ENCODE measurements around the gene MAZ. TPM values are rescaled to one million over a fixed set of nuclear protein-coding genes. Genes with fewer than 3 reads are reported as not detected.

MAZ gene
- total and polyA plus RNA-seq, 2 of the 8 experiments (the other 6 are each of a cell fraction or from before 2014, with no cell fraction given), result 219 to 380 TPM

DNA sequence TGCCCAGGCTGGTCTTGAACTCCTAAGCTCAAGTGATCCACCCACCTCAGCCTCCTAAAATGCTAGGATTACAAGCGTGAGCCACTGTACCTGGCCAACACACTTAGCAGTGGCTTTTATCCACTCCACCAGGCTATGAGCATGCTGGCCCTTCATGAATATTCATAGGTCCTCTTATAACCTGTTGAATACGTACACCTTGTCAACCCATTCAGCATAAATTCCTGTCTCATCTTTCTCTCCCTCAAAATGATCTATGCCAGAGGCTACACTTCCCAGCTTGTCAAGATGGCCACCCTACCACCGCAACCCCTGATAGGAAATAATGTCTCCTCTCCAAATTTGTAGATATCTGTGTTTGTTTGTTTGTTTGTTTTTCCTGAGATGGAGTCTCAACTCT is 39.3 kb upstream of the MAZ start (continued):
- TF ChIP-seq, protein P1, sequence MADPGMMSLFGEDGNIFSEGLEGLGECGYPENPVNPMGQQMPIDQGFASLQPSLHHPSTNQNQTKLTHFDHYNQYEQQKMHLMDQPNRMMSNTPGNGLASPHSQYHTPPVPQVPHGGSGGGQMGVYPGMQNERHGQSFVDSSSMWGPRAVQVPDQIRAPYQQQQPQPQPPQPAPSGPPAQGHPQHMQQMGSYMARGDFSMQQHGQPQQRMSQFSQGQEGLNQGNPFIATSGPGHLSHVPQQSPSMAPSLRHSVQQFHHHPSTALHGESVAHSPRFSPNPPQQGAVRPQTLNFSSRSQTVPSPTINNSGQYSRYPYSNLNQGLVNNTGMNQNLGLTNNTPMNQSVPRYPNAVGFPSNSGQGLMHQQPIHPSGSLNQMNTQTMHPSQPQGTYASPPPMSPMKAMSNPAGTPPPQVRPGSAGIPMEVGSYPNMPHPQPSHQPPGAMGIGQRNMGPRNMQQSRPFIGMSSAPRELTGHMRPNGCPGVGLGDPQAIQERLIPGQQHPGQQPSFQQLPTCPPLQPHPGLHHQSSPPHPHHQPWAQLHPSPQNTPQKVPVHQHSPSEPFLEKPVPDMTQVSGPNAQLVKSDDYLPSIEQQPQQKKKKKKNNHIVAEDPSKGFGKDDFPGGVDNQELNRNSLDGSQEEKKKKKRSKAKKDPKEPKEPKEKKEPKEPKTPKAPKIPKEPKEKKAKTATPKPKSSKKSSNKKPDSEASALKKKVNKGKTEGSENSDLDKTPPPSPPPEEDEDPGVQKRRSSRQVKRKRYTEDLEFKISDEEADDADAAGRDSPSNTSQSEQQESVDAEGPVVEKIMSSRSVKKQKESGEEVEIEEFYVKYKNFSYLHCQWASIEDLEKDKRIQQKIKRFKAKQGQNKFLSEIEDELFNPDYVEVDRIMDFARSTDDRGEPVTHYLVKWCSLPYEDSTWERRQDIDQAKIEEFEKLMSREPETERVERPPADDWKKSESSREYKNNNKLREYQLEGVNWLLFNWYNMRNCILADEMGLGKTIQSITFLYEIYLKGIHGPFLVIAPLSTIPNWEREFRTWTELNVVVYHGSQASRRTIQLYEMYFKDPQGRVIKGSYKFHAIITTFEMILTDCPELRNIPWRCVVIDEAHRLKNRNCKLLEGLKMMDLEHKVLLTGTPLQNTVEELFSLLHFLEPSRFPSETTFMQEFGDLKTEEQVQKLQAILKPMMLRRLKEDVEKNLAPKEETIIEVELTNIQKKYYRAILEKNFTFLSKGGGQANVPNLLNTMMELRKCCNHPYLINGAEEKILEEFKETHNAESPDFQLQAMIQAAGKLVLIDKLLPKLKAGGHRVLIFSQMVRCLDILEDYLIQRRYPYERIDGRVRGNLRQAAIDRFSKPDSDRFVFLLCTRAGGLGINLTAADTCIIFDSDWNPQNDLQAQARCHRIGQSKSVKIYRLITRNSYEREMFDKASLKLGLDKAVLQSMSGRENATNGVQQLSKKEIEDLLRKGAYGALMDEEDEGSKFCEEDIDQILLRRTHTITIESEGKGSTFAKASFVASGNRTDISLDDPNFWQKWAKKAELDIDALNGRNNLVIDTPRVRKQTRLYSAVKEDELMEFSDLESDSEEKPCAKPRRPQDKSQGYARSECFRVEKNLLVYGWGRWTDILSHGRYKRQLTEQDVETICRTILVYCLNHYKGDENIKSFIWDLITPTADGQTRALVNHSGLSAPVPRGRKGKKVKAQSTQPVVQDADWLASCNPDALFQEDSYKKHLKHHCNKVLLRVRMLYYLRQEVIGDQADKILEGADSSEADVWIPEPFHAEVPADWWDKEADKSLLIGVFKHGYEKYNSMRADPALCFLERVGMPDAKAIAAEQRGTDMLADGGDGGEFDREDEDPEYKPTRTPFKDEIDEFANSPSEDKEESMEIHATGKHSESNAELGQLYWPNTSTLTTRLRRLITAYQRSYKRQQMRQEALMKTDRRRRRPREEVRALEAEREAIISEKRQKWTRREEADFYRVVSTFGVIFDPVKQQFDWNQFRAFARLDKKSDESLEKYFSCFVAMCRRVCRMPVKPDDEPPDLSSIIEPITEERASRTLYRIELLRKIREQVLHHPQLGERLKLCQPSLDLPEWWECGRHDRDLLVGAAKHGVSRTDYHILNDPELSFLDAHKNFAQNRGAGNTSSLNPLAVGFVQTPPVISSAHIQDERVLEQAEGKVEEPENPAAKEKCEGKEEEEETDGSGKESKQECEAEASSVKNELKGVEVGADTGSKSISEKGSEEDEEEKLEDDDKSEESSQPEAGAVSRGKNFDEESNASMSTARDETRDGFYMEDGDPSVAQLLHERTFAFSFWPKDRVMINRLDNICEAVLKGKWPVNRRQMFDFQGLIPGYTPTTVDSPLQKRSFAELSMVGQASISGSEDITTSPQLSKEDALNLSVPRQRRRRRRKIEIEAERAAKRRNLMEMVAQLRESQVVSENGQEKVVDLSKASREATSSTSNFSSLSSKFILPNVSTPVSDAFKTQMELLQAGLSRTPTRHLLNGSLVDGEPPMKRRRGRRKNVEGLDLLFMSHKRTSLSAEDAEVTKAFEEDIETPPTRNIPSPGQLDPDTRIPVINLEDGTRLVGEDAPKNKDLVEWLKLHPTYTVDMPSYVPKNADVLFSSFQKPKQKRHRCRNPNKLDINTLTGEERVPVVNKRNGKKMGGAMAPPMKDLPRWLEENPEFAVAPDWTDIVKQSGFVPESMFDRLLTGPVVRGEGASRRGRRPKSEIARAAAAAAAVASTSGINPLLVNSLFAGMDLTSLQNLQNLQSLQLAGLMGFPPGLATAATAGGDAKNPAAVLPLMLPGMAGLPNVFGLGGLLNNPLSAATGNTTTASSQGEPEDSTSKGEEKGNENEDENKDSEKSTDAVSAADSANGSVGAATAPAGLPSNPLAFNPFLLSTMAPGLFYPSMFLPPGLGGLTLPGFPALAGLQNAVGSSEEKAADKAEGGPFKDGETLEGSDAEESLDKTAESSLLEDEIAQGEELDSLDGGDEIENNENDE (IDR thresholded peaks at IDR 0.05; ENCODE audit: insufficient replicate concordance, low read length), result no peak
- TF ChIP-seq SUZ12 (IDR thresholded peaks at IDR 0.05; ENCODE audit: low read length) (no peak), RBBP5 (IDR thresholded peaks at IDR 0.05; ENCODE audit: borderline replicate concordance, low read depth, low read length) (no peak), KDM5A (IDR thresholded peaks at IDR 0.05; ENCODE audit: low read length) (no peak), TCF12 (IDR thresholded peaks at IDR 0.05; ENCODE audit: low read depth, low read length) (no peak), CREB1 (IDR thresholded peaks at IDR 0.05) (no peak), CEBPB (IDR thresholded peaks at IDR 0.05; ENCODE audit: low read depth, low read length) (no peak), RFX5 (IDR thresholded peaks at IDR 0.05; ENCODE audit: borderline replicate concordance, low read depth, low read length) (no peak), PHF8 (conservative IDR thresholded peaks at IDR 0.05; ENCODE audit: low read depth, low read length) (no peak)
- TF ChIP-seq, protein P2, sequence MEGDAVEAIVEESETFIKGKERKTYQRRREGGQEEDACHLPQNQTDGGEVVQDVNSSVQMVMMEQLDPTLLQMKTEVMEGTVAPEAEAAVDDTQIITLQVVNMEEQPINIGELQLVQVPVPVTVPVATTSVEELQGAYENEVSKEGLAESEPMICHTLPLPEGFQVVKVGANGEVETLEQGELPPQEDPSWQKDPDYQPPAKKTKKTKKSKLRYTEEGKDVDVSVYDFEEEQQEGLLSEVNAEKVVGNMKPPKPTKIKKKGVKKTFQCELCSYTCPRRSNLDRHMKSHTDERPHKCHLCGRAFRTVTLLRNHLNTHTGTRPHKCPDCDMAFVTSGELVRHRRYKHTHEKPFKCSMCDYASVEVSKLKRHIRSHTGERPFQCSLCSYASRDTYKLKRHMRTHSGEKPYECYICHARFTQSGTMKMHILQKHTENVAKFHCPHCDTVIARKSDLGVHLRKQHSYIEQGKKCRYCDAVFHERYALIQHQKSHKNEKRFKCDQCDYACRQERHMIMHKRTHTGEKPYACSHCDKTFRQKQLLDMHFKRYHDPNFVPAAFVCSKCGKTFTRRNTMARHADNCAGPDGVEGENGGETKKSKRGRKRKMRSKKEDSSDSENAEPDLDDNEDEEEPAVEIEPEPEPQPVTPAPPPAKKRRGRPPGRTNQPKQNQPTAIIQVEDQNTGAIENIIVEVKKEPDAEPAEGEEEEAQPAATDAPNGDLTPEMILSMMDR (IDR thresholded peaks at IDR 0.05; ENCODE audit: control extremely low read depth in 1 of 3, insufficient read depth in 1 of 3, low read depth in 1 of 3, low read length in 3 of 3), result no peak

Measured in H1 (cell line).